HepG2 (cell line): ENCODE results near the gene CTTNBP2NL. TPM values are rescaled to one million over a fixed set of nuclear protein-coding genes. Genes with fewer than 3 reads are reported as not detected.

Source experiments
- ERF ChIP-seq: IDR thresholded peaks from 2 replicates; pipeline ENCODE4 v1.6.1; 2018; ENCODE audit warnings: missing biosample characterization, missing genetic modification reagents
- HMG20B ChIP-seq: conservative IDR thresholded peaks from 2 replicates; pipeline ENCODE4 v1.6.1; 2016; ENCODE audit warnings: missing genetic modification reagents, missing compliant biosample characterization
- HOXD1 ChIP-seq: sonication (generic); formaldehyde crosslinking; IDR thresholded peaks from 2 replicates; pipeline ENCODE4 v1.5.0; 2020; ENCODE audit warnings: missing genetic modification reagents
- KAT2B ChIP-seq: fragments of 150-350 bp; IDR thresholded peaks from 2 replicates; pipeline ENCODE4 v1.6.1; 2014; ENCODE audit warnings: low read depth, low read length, borderline replicate concordance
- KDM3A ChIP-seq: IDR thresholded peaks from 2 replicates; pipeline ENCODE4 v1.6.1; 2018; ENCODE audit warnings: low read depth, missing compliant biosample characterization
- MEF2D ChIP-seq: sonication (generic); formaldehyde crosslinking; IDR thresholded peaks from 2 replicates; pipeline ENCODE4 v1.5.1; 2020; ENCODE audit warnings: mild to moderate bottlenecking, missing genetic modification reagents
- RAD51 ChIP-seq: fragments of 450-650 bp; IDR thresholded peaks from 2 replicates; pipeline ENCODE4 v1.6.1; 2016; ENCODE audit warnings: borderline replicate concordance
- RFX3 ChIP-seq: IDR thresholded peaks from 2 replicates; pipeline ENCODE4 v1.6.1; 2016; ENCODE audit warnings: missing biosample characterization, missing genetic modification reagents
- SIX1 ChIP-seq: sonication (generic); formaldehyde crosslinking; IDR thresholded peaks from 2 replicates; pipeline ENCODE4 v1.4.0; 2020; ENCODE audit warnings: missing genetic modification reagents, borderline replicate concordance
- TP53 ChIP-seq: sonication (generic); formaldehyde crosslinking; conservative IDR thresholded peaks from 2 replicates; pipeline ENCODE4 v1.4.0; 2020; ENCODE audit warnings: missing genetic modification reagents
- ZBTB42 ChIP-seq: sonication (generic); formaldehyde crosslinking; IDR thresholded peaks from 2 replicates; pipeline ENCODE4 v1.5.0; 2020; ENCODE audit warnings: mild to moderate bottlenecking, missing genetic modification reagents
- ZNF205 ChIP-seq: IDR thresholded peaks from 2 replicates; pipeline ENCODE4 v1.6.1; 2018; ENCODE audit warnings: missing biosample characterization, missing genetic modification reagents
- polyA plus RNA-seq, 8 experiments: library from polyadenylated mRNA; depleted of rRNA in 3 of 8; stranded (reverse) in 7 of 8; unstranded in 1 of 8; fragments of >200 nt; fragmentation: Illumina TruSeq in 4 of 8; extraction: Trizol in 4 of 8; gene quantifications; 2 replicates each; pipeline versions ENCODE4 v1.2.1 to v1.2.3, GENCODE V29; 2011 to 2016; ENCODE audit warnings: low read depth in 4 of 8, missing spikeins in 1 of 8, mixed read lengths in 1 of 8; ENCODE audit not compliant: insufficient read depth in 1 of 8
- total RNA-seq, 5 experiments: library from RNA; depleted of rRNA; stranded (reverse); fragments of >200 nt; fragmentation: Illumina TruSeq; extraction: Trizol; gene quantifications; 2 replicates each; pipeline ENCODE4 v1.2.3, GENCODE V29; 2016; ENCODE audit warnings: low read depth in 1 of 5
- TF ChIP-seq, protein P1 (sequence below), 2 experiments: sonication (generic) in 1 of 2; formaldehyde crosslinking in 1 of 2; IDR thresholded peaks; 2 replicates each; pipeline versions ENCODE4 v1.5.1 to v1.6.1; 2011 to 2020; ENCODE audit warnings: borderline replicate concordance in 1 of 2, low read depth in 1 of 2, low read length in 1 of 2, mild to moderate bottlenecking in 1 of 2, missing genetic modification reagents in 1 of 2, moderate library complexity in 1 of 2
- TF ChIP-seq, protein P2 (sequence below): sonication (generic); formaldehyde crosslinking; IDR thresholded peaks from one replicate; pipeline ENCODE4 v1.5.1; 2020; ENCODE audit warnings: mild to moderate bottlenecking, missing genetic modification reagents; ENCODE audit errors: not compliant biosample characterization
- TF ChIP-seq, protein P3 (sequence below): sonication (generic); formaldehyde crosslinking; IDR thresholded peaks from 2 replicates; pipeline ENCODE4 v1.4.0; 2020; ENCODE audit warnings: missing genetic modification reagents, mild to moderate bottlenecking, borderline replicate concordance
- TF ChIP-seq, protein P4 (sequence below): sonication (generic); formaldehyde crosslinking; IDR thresholded peaks from 2 replicates; pipeline ENCODE4 v1.9.0; 2021; ENCODE audit warnings: missing genetic modification reagents, borderline replicate concordance

CTTNBP2NL gene
- total and polyA plus RNA-seq, 2 of the 13 experiments (the other 11 are each of a cell fraction or from before 2014, with no cell fraction given), result 2.1 to 4.1 TPM

DNA sequence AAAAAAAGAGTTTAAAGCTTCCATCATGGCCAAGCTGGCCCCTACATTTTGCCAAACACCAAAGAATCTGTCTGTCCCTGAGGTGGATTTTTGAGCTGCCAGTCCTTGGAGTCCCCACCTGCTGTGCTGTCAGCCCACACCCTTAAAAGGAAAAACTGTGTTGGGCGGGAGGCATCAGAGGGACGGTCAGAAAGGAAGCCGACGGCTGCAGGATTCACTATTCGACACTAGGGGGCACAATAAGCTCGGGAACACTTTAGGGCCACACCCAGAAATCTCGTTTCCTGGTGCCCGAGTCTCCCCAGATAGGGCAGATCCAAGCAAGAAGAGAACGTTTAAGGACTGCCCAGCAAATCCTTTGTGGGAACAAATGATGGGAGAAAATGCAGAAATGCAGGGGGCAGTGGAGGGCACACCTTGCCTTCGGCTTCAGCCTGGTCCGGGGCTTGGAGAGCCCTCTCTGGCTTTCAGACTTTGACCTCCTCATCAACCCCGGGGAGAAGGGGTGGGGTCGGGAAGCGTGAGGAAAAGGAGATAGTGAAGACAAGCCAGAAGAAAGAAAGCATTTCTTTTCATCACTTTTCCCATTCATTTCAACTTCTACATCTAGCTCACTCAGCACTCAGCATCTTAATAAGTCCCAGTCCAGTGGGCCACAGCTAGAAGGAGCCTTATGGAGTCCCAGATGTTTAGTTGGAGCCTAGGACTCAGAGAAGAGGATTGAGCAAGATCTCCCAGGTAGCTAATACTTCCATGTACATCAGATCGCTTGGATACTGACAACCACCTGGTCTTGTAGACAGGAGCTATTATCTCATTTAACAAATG is 5.0 kb upstream of the CTTNBP2NL start (continued):
- TF ChIP-seq, protein P1, sequence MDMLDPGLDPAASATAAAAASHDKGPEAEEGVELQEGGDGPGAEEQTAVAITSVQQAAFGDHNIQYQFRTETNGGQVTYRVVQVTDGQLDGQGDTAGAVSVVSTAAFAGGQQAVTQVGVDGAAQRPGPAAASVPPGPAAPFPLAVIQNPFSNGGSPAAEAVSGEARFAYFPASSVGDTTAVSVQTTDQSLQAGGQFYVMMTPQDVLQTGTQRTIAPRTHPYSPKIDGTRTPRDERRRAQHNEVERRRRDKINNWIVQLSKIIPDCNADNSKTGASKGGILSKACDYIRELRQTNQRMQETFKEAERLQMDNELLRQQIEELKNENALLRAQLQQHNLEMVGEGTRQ (IDR thresholded peaks at IDR 0.05; ENCODE audit: low read depth, low read length), result no peak
- TF ChIP-seq, protein P1 (CRISPR knock-in tag; IDR thresholded peaks at IDR 0.05; ENCODE audit: borderline replicate concordance), result peak; percentile 75; the same call in 1 of the 2 replicates
- TF ChIP-seq, protein P2, sequence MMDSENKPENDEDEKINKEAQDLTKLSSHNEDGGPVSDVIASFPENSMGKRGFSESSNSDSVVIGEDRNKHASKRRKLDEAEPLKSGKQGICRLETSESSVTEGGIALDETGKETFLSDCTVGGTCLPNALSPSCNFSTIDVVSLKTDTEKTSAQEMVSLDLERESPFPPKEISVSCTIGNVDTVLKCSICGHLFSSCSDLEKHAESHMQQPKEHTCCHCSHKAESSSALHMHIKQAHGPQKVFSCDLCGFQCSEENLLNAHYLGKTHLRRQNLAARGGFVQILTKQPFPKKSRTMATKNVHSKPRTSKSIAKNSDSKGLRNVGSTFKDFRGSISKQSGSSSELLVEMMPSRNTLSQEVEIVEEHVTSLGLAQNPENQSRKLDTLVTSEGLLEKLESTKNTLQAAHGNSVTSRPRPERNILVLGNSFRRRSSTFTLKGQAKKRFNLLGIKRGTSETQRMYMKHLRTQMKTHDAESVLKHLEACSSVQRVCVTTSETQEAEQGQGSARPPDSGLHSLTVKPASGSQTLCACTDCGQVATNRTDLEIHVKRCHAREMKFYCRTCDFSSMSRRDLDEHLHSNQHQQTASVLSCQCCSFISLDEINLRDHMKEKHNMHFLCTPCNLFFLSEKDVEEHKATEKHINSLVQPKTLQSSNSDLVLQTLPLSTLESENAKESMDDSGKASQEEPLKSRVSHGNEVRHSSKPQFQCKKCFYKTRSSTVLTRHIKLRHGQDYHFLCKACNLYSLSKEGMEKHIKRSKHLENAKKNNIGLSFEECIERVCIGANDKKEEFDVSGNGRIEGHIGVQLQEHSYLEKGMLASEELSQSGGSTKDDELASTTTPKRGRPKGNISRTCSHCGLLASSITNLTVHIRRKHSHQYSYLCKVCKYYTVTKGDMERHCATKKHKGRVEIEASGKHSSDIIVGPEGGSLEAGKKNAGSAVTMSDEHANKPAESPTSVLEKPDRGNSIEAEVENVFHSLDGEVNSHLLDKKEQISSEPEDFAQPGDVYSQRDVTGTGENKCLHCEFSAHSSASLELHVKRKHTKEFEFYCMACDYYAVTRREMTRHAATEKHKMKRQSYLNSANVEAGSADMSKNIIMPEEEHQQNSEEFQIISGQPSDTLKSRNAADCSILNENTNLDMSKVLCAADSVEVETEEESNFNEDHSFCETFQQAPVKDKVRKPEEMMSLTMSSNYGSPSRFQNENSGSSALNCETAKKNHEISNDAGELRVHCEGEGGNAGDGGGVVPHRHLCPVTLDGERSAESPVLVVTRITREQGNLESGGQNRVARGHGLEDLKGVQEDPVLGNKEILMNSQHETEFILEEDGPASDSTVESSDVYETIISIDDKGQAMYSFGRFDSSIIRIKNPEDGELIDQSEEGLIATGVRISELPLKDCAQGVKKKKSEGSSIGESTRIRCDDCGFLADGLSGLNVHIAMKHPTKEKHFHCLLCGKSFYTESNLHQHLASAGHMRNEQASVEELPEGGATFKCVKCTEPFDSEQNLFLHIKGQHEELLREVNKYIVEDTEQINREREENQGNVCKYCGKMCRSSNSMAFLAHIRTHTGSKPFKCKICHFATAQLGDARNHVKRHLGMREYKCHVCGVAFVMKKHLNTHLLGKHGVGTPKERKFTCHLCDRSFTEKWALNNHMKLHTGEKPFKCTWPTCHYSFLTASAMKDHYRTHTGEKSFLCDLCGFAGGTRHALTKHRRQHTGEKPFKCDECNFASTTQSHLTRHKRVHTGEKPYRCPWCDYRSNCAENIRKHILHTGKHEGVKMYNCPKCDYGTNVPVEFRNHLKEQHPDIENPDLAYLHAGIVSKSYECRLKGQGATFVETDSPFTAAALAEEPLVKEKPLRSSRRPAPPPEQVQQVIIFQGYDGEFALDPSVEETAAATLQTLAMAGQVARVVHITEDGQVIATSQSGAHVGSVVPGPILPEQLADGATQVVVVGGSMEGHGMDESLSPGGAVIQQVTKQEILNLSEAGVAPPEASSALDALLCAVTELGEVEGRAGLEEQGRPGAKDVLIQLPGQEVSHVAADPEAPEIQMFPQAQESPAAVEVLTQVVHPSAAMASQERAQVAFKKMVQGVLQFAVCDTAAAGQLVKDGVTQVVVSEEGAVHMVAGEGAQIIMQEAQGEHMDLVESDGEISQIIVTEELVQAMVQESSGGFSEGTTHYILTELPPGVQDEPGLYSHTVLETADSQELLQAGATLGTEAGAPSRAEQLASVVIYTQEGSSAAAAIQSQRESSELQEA, result no peak
- TF ChIP-seq ZBTB42 (CRISPR knock-in tag) (no peak), HOXD1 (CRISPR knock-in tag) (no peak), MEF2D (CRISPR knock-in tag) (no peak), KAT2B (no peak), HMG20B (CRISPR knock-in tag) (no peak), RFX3 (no peak), ZNF205 (CRISPR knock-in tag) (no peak), RAD51 (no peak), KDM3A (peak; percentile 81), TP53 (no peak), SIX1 (CRISPR knock-in tag) (no peak; the same call in 1 of the 2 replicates), ERF (peak; percentile 42; the same call in 1 of the 2 replicates)
- TF ChIP-seq, protein P3, sequence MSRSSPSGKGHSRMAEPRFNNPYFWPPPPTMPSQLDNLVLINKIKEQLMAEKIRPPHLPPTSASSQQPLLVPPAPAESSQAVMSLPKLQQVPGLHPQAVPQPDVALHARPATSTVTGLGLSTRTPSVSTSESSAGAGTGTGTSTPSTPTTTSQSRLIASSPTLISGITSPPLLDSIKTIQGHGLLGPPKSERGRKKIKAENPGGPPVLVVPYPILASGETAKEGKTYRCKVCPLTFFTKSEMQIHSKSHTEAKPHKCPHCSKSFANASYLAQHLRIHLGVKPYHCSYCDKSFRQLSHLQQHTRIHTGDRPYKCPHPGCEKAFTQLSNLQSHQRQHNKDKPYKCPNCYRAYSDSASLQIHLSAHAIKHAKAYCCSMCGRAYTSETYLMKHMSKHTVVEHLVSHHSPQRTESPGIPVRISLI, result no peak
- TF ChIP-seq, protein P4, sequence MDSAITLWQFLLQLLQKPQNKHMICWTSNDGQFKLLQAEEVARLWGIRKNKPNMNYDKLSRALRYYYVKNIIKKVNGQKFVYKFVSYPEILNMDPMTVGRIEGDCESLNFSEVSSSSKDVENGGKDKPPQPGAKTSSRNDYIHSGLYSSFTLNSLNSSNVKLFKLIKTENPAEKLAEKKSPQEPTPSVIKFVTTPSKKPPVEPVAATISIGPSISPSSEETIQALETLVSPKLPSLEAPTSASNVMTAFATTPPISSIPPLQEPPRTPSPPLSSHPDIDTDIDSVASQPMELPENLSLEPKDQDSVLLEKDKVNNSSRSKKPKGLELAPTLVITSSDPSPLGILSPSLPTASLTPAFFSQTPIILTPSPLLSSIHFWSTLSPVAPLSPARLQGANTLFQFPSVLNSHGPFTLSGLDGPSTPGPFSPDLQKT (CRISPR knock-in tag), result no peak
